Common myeloid progenitor, CD34-positive (primary cell): ENCODE data around the gene RGS3.

ENCODE experiments used
- CTCF ChIA-PET: fragments of 350-600 bp; sonication (Branson Sonifier 250); formaldehyde crosslinking; loops from one replicate; lab custom pipeline; 2021; ENCODE audit warnings: antibody characterized with exemption; lab: Charles Lee
- POLR2A ChIA-PET: fragments of 350-600 bp; sonication (Branson Sonifier 250); formaldehyde crosslinking; loops from one replicate; lab custom pipeline; 2021; ENCODE audit warnings: antibody characterized with exemption; lab: Charles Lee
- DNase-seq, 3 donors: peaks; one replicate each; pipeline versions ENCODE4 v3.0.0 to v3.0.0-alpha.2; 2013
- H3K27ac ChIP-seq, 2 experiments: 1 replicate in 1 of 2; 2 replicates in 1 of 2; pipeline ENCODE4 v1.7.0; 2013; ENCODE audit warnings: inconsistent platforms in 2 of 2, low read length in 2 of 2, mild to moderate bottlenecking in 2 of 2, low read depth in 1 of 2, moderate library complexity in 1 of 2; ENCODE audit not compliant: severe bottlenecking in 2 of 2, insufficient read depth in 1 of 2, poor library complexity in 1 of 2
- H3K27me3 ChIP-seq, 5 experiments: replicated peaks in 2 of 5; 1 replicate in 3 of 5; 2 replicates in 2 of 5; pipeline versions ENCODE4 v1.6.1 to v1.7.0; 2013; ENCODE audit warnings: low read length in 4 of 5, mild to moderate bottlenecking in 2 of 5, moderate library complexity in 2 of 5, inconsistent platforms in 1 of 5; ENCODE audit not compliant: insufficient read depth in 5 of 5, control insufficient read depth in 4 of 5
- H3K36me3 ChIP-seq, 4 experiments: 1 replicate in 2 of 4; 2 replicates in 2 of 4; pipeline versions ENCODE4 v1.6.1 to v1.7.0; 2013; ENCODE audit warnings: low read length in 3 of 4, control low read depth in 1 of 4, mild to moderate bottlenecking in 1 of 4; ENCODE audit not compliant: control insufficient read depth in 4 of 4, insufficient read depth in 4 of 4
- H3K4me1 ChIP-seq, 4 experiments: 1 replicate in 3 of 4; 2 replicates in 1 of 4; pipeline versions ENCODE4 v1.6.1 to v1.7.1; 2013; ENCODE audit warnings: low read length in 3 of 4, mild to moderate bottlenecking in 3 of 4, control low read depth in 1 of 4, inconsistent platforms in 1 of 4, moderate library complexity in 1 of 4; ENCODE audit not compliant: control insufficient read depth in 4 of 4, insufficient read depth in 4 of 4; ENCODE audit errors: control extremely low read depth in 1 of 4
- H3K4me3 ChIP-seq, 7 experiments: 1 replicate in 4 of 7; 2 replicates in 3 of 7; pipeline versions ENCODE4 v1.5.1 to v1.7.0; 2013; ENCODE audit warnings: mild to moderate bottlenecking in 7 of 7, low read length in 6 of 7, moderate library complexity in 6 of 7, inconsistent platforms in 2 of 7, low read depth in 2 of 7, control low read depth in 1 of 7; ENCODE audit not compliant: insufficient read depth in 4 of 7, control insufficient read depth in 1 of 7; ENCODE audit errors: extremely low read depth in 1 of 7
- H3K9me3 ChIP-seq, 5 experiments: 1 replicate in 4 of 5; 2 replicates in 1 of 5; pipeline versions ENCODE4 v1.6.1 to v1.7.1; 2013; ENCODE audit warnings: low read length in 4 of 5, mild to moderate bottlenecking in 2 of 5, inconsistent platforms in 1 of 5, low read depth in 1 of 5, moderate library complexity in 1 of 5; ENCODE audit not compliant: control insufficient read depth in 4 of 5, insufficient read depth in 2 of 5; ENCODE audit errors: control extremely low read depth in 1 of 5
- WGBS: methylation state at CpG from one replicate; pipeline ENCODE4 v1.1.5; 2013; ENCODE audit not compliant: insufficient coverage; 5-methylcytosine and 5-hydroxymethylcytosine counted together

The RGS3 gene

DNA sequence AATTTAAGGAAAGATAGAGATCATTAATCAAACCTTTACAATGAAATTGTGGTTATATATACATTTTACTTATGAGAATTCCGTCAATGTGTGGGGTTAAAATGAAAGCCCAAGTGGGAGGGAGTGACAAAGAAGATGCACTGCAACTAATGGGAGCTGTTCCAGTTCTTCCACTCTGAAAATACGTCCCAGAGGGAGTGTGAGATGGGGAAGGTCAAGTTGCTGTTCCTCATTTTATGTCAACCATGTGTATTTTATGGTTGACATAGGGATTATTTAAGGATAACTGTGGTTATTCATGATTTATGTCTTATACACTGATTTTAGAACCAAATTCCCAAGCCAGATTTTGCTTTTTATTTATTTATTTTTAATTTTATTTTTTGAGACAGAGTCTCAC is 14.2 kb upstream of the RGS3 start:
- Histone ChIP-seq H3K4me1 (peaks cover 3 to 16% (median 14%) of the 10 kb centered on the region in 4 experiments), H3K27me3 (no peaks in the 10 kb centered on the region), H3K36me3 (peaks cover 0 to 27% (median 7%) of the 10 kb centered on the region in 4 experiments), H3K4me3 (no peak overlapping the region), H3K27ac (no peak overlapping the region), H3K9me3 (no peaks in the 10 kb centered on the region)
- no peak for DNase-seq
- WGBS, result no CpG with 5 or more reads among the region's 2 CpGs
- POLR2A ChIA-PET, result no interaction called here
- CTCF ChIA-PET, result interaction anchor here (3.2 to 8.7 kb wide), 3 partner anchors 139 to 207 kb away, joined by 21 to 100 read pairs (median 88); no protein-coding TSS in a partner anchor

DNA sequence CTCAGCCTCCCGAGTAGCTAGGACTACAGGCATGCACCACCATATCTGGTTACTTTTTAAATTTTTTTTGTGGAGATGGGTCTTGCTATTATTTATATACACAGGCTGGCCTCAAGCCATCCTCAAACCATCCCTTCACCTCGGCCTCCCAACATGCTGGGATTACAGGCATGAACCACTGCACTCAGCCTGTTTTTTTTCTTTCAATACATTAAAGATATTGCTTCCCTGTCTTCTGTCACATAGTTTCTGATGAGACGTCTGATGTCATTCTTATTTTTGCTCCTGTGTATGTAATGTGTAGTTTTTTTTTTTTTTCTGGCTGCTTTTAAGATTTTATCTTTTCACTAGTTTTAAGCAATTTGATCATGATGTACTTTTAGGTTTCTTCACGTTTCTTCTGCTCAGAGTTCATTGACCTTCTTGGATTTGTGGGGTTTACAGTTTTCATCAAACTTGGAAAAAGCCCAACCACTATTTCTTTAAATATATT is 11.4 kb upstream of the RGS3 start:
- CTCF ChIA-PET, result interaction anchor here (1.0 to 8.7 kb wide), 4 partner anchors 17 to 204 kb away, joined by 3 to 88 read pairs (median 12); no protein-coding TSS in a partner anchor
- WGBS, result 100% methylated on average over 1 of the region's 4 CpGs
- no peak overlapping the region for H3K4me3 ChIP-seq

DNA sequence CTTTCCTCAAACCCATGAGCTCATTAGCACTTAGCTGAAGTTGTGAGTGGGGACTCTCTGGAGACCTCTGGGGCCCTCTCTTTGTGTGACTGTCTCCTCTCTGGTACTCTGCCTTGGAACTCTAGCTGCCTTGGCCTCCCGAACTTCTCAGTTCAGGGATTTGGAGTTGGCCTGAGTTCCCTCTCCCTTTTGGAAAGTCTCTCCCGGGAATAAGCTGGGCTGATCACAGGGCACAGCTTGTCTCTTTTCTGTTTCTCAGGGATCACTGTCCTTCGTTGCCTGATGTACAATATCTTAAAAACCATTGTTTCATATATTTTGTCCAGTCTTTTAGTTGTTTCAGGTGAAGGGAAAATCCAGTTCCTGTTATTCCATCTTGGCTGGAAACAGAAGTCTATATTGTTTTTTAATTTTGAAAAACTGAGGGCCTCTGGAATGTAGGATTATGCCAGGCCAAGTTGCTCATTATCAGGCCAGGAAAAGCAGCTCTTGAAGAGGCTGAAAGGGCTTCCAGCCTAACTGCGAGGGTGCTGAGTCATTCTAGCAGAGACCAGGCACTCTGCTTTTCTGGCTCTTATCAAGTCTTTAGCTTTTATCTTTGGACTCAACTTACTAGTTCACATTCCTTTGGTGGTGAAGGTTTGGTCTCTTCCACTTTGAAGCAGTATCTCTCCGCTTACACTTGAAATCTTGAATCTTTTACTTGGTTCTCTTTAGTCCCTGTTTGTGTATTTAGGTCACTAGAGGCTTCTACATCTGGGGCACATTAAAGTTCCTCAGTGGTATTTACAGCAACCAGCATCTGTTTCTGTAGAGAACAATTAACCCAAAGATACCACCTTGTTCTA is 8.4 kb upstream of the RGS3 start:
- Histone ChIP-seq H3K4me1 (peaks cover 0 to 22% (median 12%) of the 10 kb centered on the region in 4 experiments), H3K27ac (peak overlapping the region; percentile 12 to 75), H3K36me3 (peaks cover 0 to 24% (median 5%) of the 10 kb centered on the region in 4 experiments), H3K9me3 (no peaks in the 10 kb centered on the region), H3K27me3 (no peaks in the 10 kb centered on the region), H3K4me3 (no peak overlapping the region)
- peak; percentile 63 to 81 (median 72) for DNase-seq
- CTCF ChIA-PET, result interaction anchor here (0.8 to 3.9 kb wide), 16 partner anchors 8 to 202 kb away, joined by 3 to 26 read pairs (median 5); partner anchors contain the start of genes C9orf43 and POLE3
- WGBS, result 45% methylated on average over 3 of the region's 5 CpGs
- POLR2A ChIA-PET, result interaction anchor here (1.2 kb wide), 1 partner anchor 36 kb away, joined by 3 read pairs; no protein-coding TSS in a partner anchor

More for the DNA sequence above, 11.4 kb upstream of the RGS3 start:
- POLR2A ChIA-PET, result interaction anchor here (0.7 kb wide), 1 partner anchor 83 kb away, joined by 4 read pairs; no protein-coding TSS in a partner anchor
- H3K36me3 ChIP-seq, result peaks cover 0 to 25% (median 8%) of the 10 kb centered on the region in 4 experiments
- DNase-seq, result no peak
- H3K27ac ChIP-seq, result no peak overlapping the region
- no peaks in the 10 kb centered on the region for H3K9me3 ChIP-seq
- H3K27me3 ChIP-seq, result no peaks in the 10 kb centered on the region
- peaks cover 0 to 21% (median 12%) of the 10 kb centered on the region in 4 experiments for H3K4me1 ChIP-seq

DNA sequence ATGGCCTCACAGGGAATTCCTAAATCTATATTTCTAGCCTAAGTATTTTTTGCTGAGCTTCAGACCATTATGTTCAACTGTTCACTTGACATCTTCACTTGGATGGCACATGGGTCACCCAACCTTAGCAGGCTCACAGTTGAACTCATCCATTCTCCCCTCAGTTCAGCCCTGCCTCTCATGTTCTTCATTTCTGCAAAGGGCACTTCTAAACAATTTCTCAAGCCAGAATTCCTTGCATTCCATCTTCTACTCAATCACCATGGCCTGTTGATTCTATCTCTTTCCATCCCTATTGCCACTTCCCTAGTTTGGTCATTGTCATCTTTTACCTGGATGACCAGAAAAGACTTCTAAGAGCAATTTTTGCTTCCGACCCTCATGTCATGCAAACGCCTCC is 7.3 kb upstream of the RGS3 start:
- POLR2A ChIA-PET, result interaction anchor here (0.7 to 1.2 kb wide), 2 partner anchors 37 to 51 kb away, joined by 3 to 4 read pairs; no protein-coding TSS in a partner anchor
- CTCF ChIA-PET, result interaction anchor here (1.3 to 3.9 kb wide), 8 partner anchors 11 to 201 kb away, joined by 4 to 26 read pairs (median 8); no protein-coding TSS in a partner anchor
- DNase-seq, result no peak
- peaks cover 1 to 26% (median 7%) of the 10 kb centered on the region in 4 experiments for H3K36me3 ChIP-seq
- H3K27ac ChIP-seq, result no peak overlapping the region
- no peak overlapping the region for H3K4me3 ChIP-seq
- no peaks in the 10 kb centered on the region for H3K9me3 ChIP-seq
- peaks cover 0 to 22% (median 12%) of the 10 kb centered on the region in 4 experiments for H3K4me1 ChIP-seq
- WGBS, result no CpG with 5 or more reads among the region's 2 CpGs
- no peaks in the 10 kb centered on the region for H3K27me3 ChIP-seq

DNA sequence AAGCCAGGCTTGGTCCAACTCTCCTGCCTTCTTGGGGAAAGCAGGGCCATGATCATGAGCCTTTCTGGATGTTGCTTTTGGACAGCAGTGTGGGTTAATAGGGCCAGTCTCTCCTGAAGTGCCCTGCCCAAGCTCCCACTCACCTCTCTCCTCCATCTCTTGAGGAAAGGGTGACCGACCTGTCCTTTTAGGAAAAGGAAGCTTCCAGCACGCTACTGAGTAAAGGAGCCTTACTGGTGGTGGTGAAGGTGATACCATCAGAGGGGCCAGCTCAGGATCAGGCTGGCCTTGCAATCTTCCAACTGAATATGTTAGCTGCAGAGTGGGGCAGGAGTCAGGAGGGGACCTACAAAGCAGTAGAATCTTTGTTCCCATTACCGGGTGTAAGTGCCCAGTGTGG is 2.2 kb upstream of the RGS3 start:
- WGBS, result 100% methylated on average over 2 of the region's 3 CpGs
- Histone ChIP-seq H3K4me1 (peaks cover 0 to 5% (median 0%) of the 10 kb centered on the region in 4 experiments), H3K27me3 (no peaks in the 10 kb centered on the region), H3K27ac (no peak overlapping the region), H3K9me3 (no peaks in the 10 kb centered on the region), H3K4me3 (no peak overlapping the region), H3K36me3 (peaks cover 6 to 68% (median 15%) of the 10 kb centered on the region in 4 experiments)
- DNase-seq, result no peak
- POLR2A ChIA-PET, result no interaction called here
- CTCF ChIA-PET, result interaction anchor here (1.5 kb wide), 1 partner anchor 13 kb away, joined by 3 read pairs; no protein-coding TSS in a partner anchor

DNA sequence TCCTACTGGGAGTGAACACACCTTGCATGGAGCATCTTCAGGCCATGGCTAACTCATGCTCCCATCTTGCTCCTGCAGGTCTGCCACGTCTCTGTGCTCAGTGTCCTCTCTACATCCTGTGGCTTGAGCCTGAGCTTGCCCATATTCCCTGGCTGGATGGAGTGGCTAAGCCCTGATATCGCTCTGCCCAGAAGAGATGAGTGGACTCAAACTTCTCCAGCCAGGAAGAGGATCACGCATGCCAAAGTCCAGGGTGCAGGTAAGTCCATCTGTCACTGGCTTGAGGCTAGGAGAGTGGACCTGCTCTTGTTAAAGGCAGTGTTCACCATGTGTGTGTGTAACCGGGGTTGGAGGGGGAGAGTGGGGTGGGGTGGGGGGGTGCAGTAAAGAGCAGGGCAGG is 1.6 kb upstream of the RGS3 start:
- H3K4me1 ChIP-seq, result peaks cover 0 to 3% (median 0%) of the 10 kb centered on the region in 4 experiments
- ChIA-PET POLR2A (no interaction called here), CTCF (interaction anchor here (1.5 kb wide), 1 partner anchor 12 kb away, joined by 3 read pairs; no protein-coding TSS in a partner anchor)
- peaks cover 8 to 74% (median 15%) of the 10 kb centered on the region in 4 experiments for H3K36me3 ChIP-seq
- DNase-seq, result no peak
- no peak overlapping the region for H3K4me3 ChIP-seq
- no peaks in the 10 kb centered on the region for H3K27me3 ChIP-seq
- WGBS, result 100% methylated on average over 3 of the region's 4 CpGs
- H3K9me3 ChIP-seq, result peaks cover 0 to 2% (median 0%) of the 10 kb centered on the region in 5 experiments
- no peak overlapping the region for H3K27ac ChIP-seq
